IMR-90 (cell line): ENCODE data around the gene HSD17B10. TPM values are rescaled to one million over a fixed set of nuclear protein-coding genes. Genes with fewer than 3 reads are reported as not detected.

Experiments
- ATAC-seq: fragments of 200-7000 bp; cut with Tn5 transposase; 2 replicates; pipeline ENCODE4 v1.9.1; 2020; ENCODE audit warnings: low read depth, mild to moderate bottlenecking, moderate library complexity
- BruUV-seq: library from RNA; stranded (reverse); fragments of 400-500 nt; replicated peaks from 2 replicates; lab custom pipeline; 2021; lab: Mats Ljungman, UMichigan
- CTCF ChIA-PET: fragments of 300-600 bp; formaldehyde crosslinking; extraction: SDS; loops from one replicate; lab custom pipeline; 2021; ENCODE audit warnings: antibody characterized with exemption; lab: Yijun Ruan, JAX
- POLR2A ChIA-PET: fragments of 300-600 bp; sonication (Branson Sonifier 250); formaldehyde crosslinking; loops from one replicate; lab custom pipeline; 2022; ENCODE audit warnings: antibody characterized with exemption; ENCODE audit not compliant: unreplicated experiment; lab: Charles Lee
- DNase-seq: peaks from one replicate; pipeline ENCODE4 v3.0.0; 2013
- H2AFZ ChIP-seq: replicated peaks from 2 replicates; pipeline ENCODE3; 2013; ENCODE audit warnings: low read length, mild to moderate bottlenecking; ENCODE audit not compliant: poor library complexity
- H2AK5ac ChIP-seq: 2 replicates; pipeline ENCODE4 v1.6.1; 2013; ENCODE audit warnings: low read depth, low read length, inconsistent platforms
- H2AK9ac ChIP-seq: replicated peaks from 2 replicates; pipeline ENCODE3; 2013; ENCODE audit warnings: mild to moderate bottlenecking, low read depth, low read length, moderate library complexity; ENCODE audit not compliant: poor library complexity
- H2BK120ac ChIP-seq: 2 replicates; pipeline ENCODE4 v1.6.1; 2013; ENCODE audit warnings: low read depth, low read length, inconsistent platforms
- H2BK15ac ChIP-seq: 3 replicates; pipeline ENCODE4 v1.6.1; 2013; ENCODE audit warnings: low read depth, low read length, inconsistent platforms
- H2BK20ac ChIP-seq: 2 replicates; pipeline ENCODE4 v1.6.1; 2013; ENCODE audit warnings: low read depth, mild to moderate bottlenecking, inconsistent platforms, low read length, moderate library complexity
- H2BK5ac ChIP-seq: 2 replicates; pipeline ENCODE4 v1.6.1; 2013; ENCODE audit warnings: mild to moderate bottlenecking, low read depth, low read length, inconsistent platforms; ENCODE audit not compliant: poor library complexity, severe bottlenecking
- H3K14ac ChIP-seq: replicated peaks from 2 replicates; pipeline ENCODE4 v1.6.1; 2013; ENCODE audit warnings: low read depth, low read length, inconsistent platforms
- H3K18ac ChIP-seq: 2 replicates; pipeline ENCODE4 v1.6.1; 2013; ENCODE audit warnings: low read depth, low read length, control low read depth
- H3K23ac ChIP-seq: 2 replicates; pipeline ENCODE4 v1.6.1; 2013; ENCODE audit warnings: low read depth, low read length, inconsistent platforms
- H3K27ac ChIP-seq: 2 replicates; pipeline ENCODE4 v1.5.1; 2013; ENCODE audit warnings: mild to moderate bottlenecking, control low read depth, low read length; ENCODE audit not compliant: insufficient read depth
- H3K27me3 ChIP-seq: 2 replicates; pipeline ENCODE4 v1.6.1; 2013; ENCODE audit warnings: low read length; ENCODE audit not compliant: control insufficient read depth, insufficient read depth
- H3K36me3 ChIP-seq: 2 replicates; pipeline ENCODE4 v1.6.1; 2013; ENCODE audit warnings: low read length, mixed read lengths; ENCODE audit not compliant: control insufficient read depth, insufficient read depth
- H3K4ac ChIP-seq: 2 replicates; pipeline ENCODE4 v1.6.1; 2013; ENCODE audit warnings: low read depth, low read length, inconsistent platforms
- H3K4me1 ChIP-seq: 2 replicates; pipeline ENCODE4 v1.6.1; 2013; ENCODE audit warnings: low read length, mixed read lengths; ENCODE audit not compliant: control insufficient read depth, insufficient read depth
- H3K4me2 ChIP-seq: 2 replicates; pipeline ENCODE4 v1.6.1; 2013; ENCODE audit warnings: low read depth, mild to moderate bottlenecking, control low read depth, low read length, moderate library complexity
- H3K4me3 ChIP-seq: 2 replicates; pipeline ENCODE4 v1.5.1; 2013; ENCODE audit warnings: low read depth, mild to moderate bottlenecking, control low read depth, low read length, moderate library complexity; ENCODE audit not compliant: insufficient read depth
- H3K56ac ChIP-seq: 2 replicates; pipeline ENCODE4 v1.6.1; 2013; ENCODE audit warnings: low read length, inconsistent platforms; ENCODE audit not compliant: insufficient read depth; ENCODE audit errors: extremely low read depth
- H3K79me1 ChIP-seq, 2 experiments: 2 replicates each; pipeline ENCODE4 v1.6.1; 2013; ENCODE audit warnings: low read length in 2 of 2, inconsistent platforms in 1 of 2, low read depth in 1 of 2
- H3K9ac ChIP-seq: 2 replicates; pipeline ENCODE4 v1.6.1; 2013; ENCODE audit warnings: low read depth, low read length, control low read depth
- H3K9me1 ChIP-seq: 2 replicates; pipeline ENCODE4 v1.6.1; 2013; ENCODE audit warnings: low read length, inconsistent platforms; ENCODE audit not compliant: insufficient read depth
- H3K9me3 ChIP-seq: 2 replicates; pipeline ENCODE4 v1.6.1; 2013; ENCODE audit warnings: low read length; ENCODE audit not compliant: control insufficient read depth, insufficient read depth
- H4K20me1 ChIP-seq: 2 replicates; pipeline ENCODE4 v1.6.1; 2013; ENCODE audit warnings: low read length, inconsistent platforms; ENCODE audit not compliant: insufficient read depth
- H4K5ac ChIP-seq: 2 replicates; pipeline ENCODE4 v1.6.1; 2013; ENCODE audit warnings: mild to moderate bottlenecking, low read depth, low read length, control low read depth
- H4K8ac ChIP-seq, 2 experiments: 2 replicates each; pipeline ENCODE4 v1.6.1; 2013; ENCODE audit warnings: low read depth in 2 of 2, low read length in 2 of 2, control low read depth in 1 of 2, inconsistent platforms in 1 of 2
- H4K91ac ChIP-seq: 2 replicates; pipeline ENCODE4 v1.6.1; 2013; ENCODE audit warnings: low read depth, low read length, inconsistent platforms; ENCODE audit not compliant: insufficient read depth
- CHD1 ChIP-seq: IDR thresholded peaks from 2 replicates; pipeline ENCODE4 v1.6.1; 2012; ENCODE audit warnings: low read depth, low read length, improper control_type of control experiment
- WGBS, 2 experiments: methylation state at CpG; one replicate each; pipeline versions ENCODE4 v1.1.5 to v1.1.7; 2013; ENCODE audit warnings: missing lambda C conversion rate in 2 of 2; ENCODE audit not compliant: insufficient read length in 1 of 2; ENCODE audit errors: extremely low coverage in 2 of 2; 5-methylcytosine and 5-hydroxymethylcytosine counted together
- dilution Hi-C: fragments of 300-500 bp; cut with HindIII; formaldehyde crosslinking; loops from one replicate; pipeline ENCODE4 v1.14.3; 2018; ENCODE audit warnings: low sequenced_read_pairs; ENCODE audit not compliant: unreplicated experiment
- in situ Hi-C: fragments of 300-500 bp; cut with MboI; formaldehyde crosslinking; loops from 3 replicates; pipeline ENCODE4 v1.14.3; 2019; ENCODE audit warnings: low sequenced_read_pairs, inconsistent platforms, mixed read lengths
- intact Hi-C: fragments of 100-400 bp; cut with micrococcal nuclease; formaldehyde crosslinking; loops from 2 replicates; pipeline ENCODE4 v1.10.0; 2022
- microRNA-seq, 2 experiments: library from miRNA; stranded (forward) in 1 of 2; unstranded in 1 of 2; fragments of 10-50 nt in 1 of 2; fragments of <30 nt in 1 of 2; gene quantifications in 1 of 2; microRNA quantifications in 1 of 2; one replicate each; pipeline versions ENCODE3 to v1.1.0; 2013 to 2020; ENCODE audit not compliant: insufficient read depth in 1 of 2, insufficient read length in 1 of 2, unreplicated experiment in 1 of 2
- polyA plus RNA-seq, 3 experiments: library from polyadenylated mRNA; depleted of rRNA; stranded (reverse); fragments of >200 nt; gene quantifications; 2 replicates each; pipeline ENCODE4 v1.2.3, GENCODE V29; 2012; ENCODE audit warnings: low replicate concordance in 1 of 3
- small RNA-seq, 5 experiments: library from RNA; depleted of rRNA; stranded (forward); fragments of <200 nt; gene quantifications; one replicate each; pipeline ENCODE3, GENCODE V24; 2012
- total RNA-seq: library from RNA; depleted of rRNA; stranded (reverse); fragments of >200 nt; gene quantifications from 2 replicates; pipeline ENCODE4 v1.2.3, GENCODE V29; 2012; rRNA removed

Gene HSD17B10
- total and polyA plus RNA-seq, 2 of the 4 experiments (the other 2 are of a cell fraction): 99.8 to 118 TPM

- ChIA-PET CTCF (no interaction called here), POLR2A (interaction anchor here (0.7 kb wide), 1 partner anchor 22 kb away, joined by 3 read pairs; no protein-coding TSS in a partner anchor)
- no TSS peak for BruUV-seq
- DNase-seq (no peak), ATAC-seq (peak; percentile 65)
- intact Hi-C loops: no loop called here
- no CpG with 5 or more reads among the region's 4 CpGs for WGBS, 2 experiments
- Histone ChIP-seq H3K9me3 (no peaks in the 10 kb centered on the region), H3K4ac (peak overlapping the region; percentile 58; the same call in 1 of the 2 replicates), H2AK9ac (peak overlapping the region; percentile 2), H2BK5ac (peak overlapping the region; percentile 43), H4K91ac (no peak overlapping the region; the same call in 1 of the 2 replicates), H4K8ac (0 out of 4 replicates have a peak overlapping the region, but pooled peaks of 1 of the 2 experiments have one; percentile 14), H3K56ac (no peak overlapping the region), H3K36me3 (peaks cover 40% of the 10 kb centered on the region), H3K4me1 (peaks cover 6% of the 10 kb centered on the region; the same call in 1 of the 2 replicates), H2BK20ac (no peak overlapping the region), H2BK120ac (peak overlapping the region; percentile 5; the same call in 1 of the 2 replicates), H4K20me1 (no peaks in the 10 kb centered on the region), H3K23ac (peak overlapping the region; percentile 35; the same call in 1 of the 2 replicates), H3K27me3 (no peaks in the 10 kb centered on the region; the same call in 1 of the 2 replicates), H2AFZ (no peak overlapping the region), H3K27ac (peak overlapping the region; percentile 68; the same call in 1 of the 2 replicates), H4K5ac (peak overlapping the region; percentile 77), H3K4me3 (no peak overlapping the region), H3K18ac (peak overlapping the region; percentile 89), H2AK5ac (no peak overlapping the region), H3K79me1 (peaks cover 0 to 6% of the 10 kb centered on the region in 2 experiments; a peak in 2 of 4 replicates), H3K9ac (no peak overlapping the region), H3K14ac (no peak overlapping the region), H3K4me2 (no peak overlapping the region), H2BK15ac (no peak overlapping the region), H3K9me1 (peaks cover 3% of the 10 kb centered on the region; the same call in 1 of the 2 replicates)
- dilution Hi-C loops: no loop called here
- in situ Hi-C loops: loop anchor here (10.0 kb wide), 1 partner anchor 61 kb away; no protein-coding TSS in a partner anchor
- no peak for TF ChIP-seq CHD1
Measured at GRCh38 chrX:53383376-53384076, 50.6 kb downstream of the HSD17B10 start.

Small RNA genes within 50 kb of the gene (microRNA-seq; reads per million reads assigned to microRNA genes)
- gene MIR6857 (ENCODE audit: insufficient read depth in 1 of 2, insufficient read length in 1 of 2, unreplicated experiment in 1 of 2): 0.37 to 2.1 reads per million in 2 experiments
- not detected for gene VTRNA3-1P (ENCODE audit: insufficient read depth, insufficient read length)

Small RNA genes within 50 kb of the gene (small RNA-seq; reads per million reads assigned to genes)
- gene MIR6857 (0 to 0.16 (median 0) reads per million in 5 experiments), gene VTRNA3-1P (0 to 35.5 (median 0) reads per million in 5 experiments)

Other genes starting within 250 kb of the HSD17B10 start
- gene KDM5C, start 209.2 kb downstream of the HSD17B10 start, total RNA-seq: 65.8 and 84.6 TPM in 2 replicates
- 75.4 and 75.8 TPM in 2 replicates for gene KDM5C, start 209.2 kb downstream of the HSD17B10 start, polyA plus RNA-seq (2012; rRNA removed)
- 2.5 and 3.9 TPM in 2 replicates for gene IQSEC2, start 152.8 kb downstream of the HSD17B10 start, total RNA-seq
- 11.4 and 13.0 TPM in 2 replicates for gene IQSEC2, start 152.8 kb downstream of the HSD17B10 start, polyA plus RNA-seq (2012; rRNA removed)
- gene SMC1A, start 11.7 kb downstream of the HSD17B10 start, total RNA-seq: 41.0 and 43.0 TPM in 2 replicates
- gene SMC1A, start 11.7 kb downstream of the HSD17B10 start, polyA plus RNA-seq (2012; rRNA removed): 34.3 and 35.8 TPM in 2 replicates
- 0.36 and 0.83 TPM in 2 replicates for gene RIBC1, start 11.5 kb downstream of the HSD17B10 start, total RNA-seq
- gene RIBC1, start 11.5 kb downstream of the HSD17B10 start, polyA plus RNA-seq (2012; rRNA removed): 0.31 and 0.39 TPM in 2 replicates